ENCODE data around the gene SNAPC2.

SNAPC2 gene, protein sequence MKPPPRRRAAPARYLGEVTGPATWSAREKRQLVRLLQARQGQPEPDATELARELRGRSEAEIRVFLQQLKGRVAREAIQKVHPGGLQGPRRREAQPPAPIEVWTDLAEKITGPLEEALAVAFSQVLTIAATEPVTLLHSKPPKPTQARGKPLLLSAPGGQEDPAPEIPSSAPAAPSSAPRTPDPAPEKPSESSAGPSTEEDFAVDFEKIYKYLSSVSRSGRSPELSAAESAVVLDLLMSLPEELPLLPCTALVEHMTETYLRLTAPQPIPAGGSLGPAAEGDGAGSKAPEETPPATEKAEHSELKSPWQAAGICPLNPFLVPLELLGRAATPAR

DNA sequence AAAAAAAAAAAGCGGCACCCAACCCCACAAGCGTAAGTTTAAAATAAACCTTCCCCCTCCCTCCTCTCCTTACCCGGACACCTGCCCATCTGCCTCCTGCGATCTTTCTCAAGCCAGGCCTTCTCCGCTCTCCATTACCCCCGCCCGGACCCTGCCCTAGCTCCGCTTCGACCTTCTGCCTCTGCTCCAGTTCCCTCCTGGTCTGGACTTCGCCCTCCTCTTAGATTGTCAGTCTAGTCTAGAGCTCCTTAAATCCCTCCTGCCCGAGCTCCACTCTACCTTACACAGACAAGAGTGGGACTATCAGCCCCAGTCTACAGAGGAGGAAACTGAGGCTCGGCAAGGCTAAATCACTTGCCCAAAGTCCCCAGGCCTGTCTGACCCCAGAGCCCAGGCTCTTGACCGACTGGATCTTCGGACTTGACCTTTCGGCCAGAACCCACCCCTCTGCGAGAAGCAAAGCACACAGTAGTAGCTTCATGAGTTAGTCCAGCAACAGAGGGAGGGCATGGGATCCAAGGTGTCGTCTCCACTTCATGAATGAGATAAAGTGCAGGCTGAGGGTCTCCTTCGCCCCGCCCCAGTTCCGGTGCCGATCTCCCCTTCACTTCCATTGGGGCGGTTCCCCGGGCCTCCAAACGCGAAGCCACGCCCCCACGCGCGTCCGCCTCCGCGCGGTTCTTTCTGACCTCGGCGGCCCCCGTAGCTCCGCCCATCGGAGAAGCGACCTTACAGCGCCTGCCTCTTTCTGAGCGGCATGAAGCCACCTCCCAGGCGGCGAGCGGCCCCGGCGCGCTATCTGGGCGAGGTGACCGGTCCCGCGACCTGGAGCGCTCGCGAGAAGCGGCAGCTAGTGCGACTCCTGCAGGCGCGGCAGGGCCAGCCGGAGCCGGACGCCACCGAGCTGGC is at the start of gene SNAPC2:
Gene SNAPC2, plus strand, starts transcription at position 729 of the 909 bp plus-strand sequence. Its CDS starts 29 bp downstream, at position 758.
- peak; percentile 51 for DNase-seq (ENCODE audit: low read depth)

DNA sequence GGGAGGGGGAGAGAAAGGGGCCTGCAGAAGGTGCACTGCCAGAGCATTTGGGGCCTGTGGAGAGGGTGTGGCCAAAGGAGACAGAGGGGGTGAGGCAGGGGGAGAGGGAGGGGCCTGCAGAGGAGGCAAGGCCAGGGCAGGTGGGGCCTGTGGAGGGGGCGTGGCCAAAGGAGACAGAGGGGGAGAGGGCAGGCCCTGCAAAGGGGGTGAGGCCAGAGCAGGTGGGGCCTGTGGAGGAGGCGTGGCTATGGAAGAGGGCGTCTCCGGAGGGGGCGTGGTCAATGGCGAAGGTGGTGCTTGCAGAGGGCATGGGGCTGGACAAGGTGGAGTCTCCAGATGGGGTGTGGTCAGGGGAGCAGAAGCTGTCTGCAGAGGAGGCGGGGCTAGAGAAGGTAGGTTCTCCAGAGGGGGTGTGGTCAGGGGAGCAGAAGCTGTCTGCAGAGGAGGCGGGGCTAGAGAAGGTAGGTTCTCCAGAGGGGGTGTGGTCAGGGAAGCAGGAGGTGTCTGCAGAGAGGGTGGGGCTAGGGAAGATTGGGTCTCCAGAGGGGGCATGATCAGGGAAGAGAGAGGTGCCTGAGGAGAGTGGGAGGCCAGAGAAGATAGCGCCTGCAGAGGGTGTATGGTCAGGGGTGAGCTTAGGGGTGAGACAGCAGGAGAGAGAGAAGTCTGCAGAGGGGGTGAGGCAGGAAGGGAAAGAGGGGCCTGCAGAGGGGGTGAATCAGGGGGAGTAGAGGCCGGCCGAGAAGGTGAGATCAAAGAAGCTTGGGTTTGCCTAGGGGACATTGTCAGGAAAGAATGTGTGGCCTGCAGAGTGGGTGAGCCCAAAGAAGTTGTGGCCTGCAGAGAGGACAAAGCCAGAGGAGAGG is 49.3 kb upstream of the SNAPC2 start:
- DNase-seq (ENCODE audit: low read depth): no peak

DNA sequence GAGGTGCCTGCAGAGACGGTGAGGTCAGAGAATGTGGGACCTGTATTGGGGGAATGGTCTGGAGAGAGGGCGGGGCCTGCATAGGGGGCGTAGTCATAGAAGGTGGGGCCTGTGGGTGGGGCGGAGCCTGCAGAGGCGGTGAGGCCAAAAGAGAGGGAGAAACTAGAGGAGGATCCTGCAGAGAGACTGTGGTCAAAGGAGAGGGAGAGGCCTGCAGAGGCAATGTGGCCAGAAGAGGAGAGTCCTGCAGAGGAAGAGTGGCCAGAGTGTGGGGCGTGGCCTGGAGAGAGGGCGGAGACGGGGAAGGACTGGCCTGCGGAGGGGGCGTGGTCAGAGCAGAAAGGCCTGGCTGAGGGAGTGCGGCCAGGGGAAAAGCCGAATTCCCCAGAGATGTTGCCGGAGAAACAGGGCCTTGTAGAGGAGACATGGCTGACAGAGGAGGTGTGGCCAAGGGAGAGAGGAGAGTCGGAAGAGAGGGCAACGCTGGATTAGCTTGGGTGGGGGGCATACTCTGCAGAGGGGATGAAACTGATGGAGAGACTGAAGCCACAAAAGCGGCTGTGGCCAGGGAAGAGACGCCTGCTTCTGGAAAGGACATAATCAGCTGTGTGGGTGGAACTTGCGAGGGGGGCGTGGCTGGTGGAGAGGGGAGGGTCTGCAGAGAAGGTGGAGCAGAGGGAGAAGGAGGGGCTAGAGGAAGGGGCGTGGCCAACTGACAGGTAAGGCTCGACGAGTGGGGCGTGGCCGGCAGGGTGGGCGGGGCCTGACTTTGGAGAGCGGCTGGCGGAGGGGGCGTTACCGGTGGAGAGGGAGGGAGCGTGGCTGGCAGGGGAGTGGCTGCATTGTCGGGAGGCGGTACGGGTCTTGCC is 48.5 kb upstream of the SNAPC2 start:
- peak; percentile 62 for DNase-seq (ENCODE audit: low read depth)

DNA sequence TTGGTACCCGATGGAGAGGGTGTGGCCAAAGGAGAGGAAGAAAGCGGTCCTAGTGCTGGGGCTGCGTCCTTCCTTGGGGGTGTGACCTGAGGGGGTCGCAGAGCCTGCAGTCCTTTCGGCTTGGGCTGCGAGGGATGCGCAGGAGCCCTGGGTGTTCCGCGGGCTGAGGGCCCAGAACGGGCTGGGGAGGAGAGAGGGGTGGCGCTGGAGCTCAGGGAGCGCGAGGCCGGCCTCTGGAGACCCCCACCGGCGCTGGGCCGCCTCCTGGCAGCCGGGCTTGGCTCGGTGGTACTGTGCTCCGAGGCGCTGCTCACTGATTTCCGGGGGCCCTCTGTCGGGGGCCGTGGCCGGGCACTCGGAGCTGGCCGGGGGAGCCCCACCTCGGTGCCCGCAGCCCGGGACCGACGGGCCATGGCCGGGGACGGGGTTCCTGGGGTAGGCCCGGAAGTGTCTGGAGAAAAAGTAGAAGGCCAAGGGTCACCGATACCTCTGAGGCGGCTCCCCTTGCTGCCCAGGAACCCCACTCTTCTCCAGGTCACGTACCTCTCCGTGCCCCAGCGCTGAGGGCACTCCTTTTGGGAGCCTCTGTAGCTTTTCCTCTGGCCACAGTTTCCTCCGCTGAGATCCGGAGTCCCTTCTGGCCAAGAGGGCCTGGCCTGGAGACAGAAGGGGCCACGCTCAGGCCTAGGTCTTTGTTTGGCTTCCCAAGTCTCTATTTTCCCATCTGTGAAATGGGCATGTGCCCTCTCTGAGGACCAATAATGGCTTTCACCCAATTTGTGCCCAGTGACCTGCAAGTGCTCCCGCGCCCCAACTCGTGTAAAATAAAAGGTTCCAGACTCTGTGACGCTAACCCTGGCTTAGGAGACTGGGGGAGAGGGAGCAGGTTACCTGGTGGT is 47.6 kb upstream of the SNAPC2 start:
- no peak for DNase-seq (ENCODE audit: low read depth)

DNA sequence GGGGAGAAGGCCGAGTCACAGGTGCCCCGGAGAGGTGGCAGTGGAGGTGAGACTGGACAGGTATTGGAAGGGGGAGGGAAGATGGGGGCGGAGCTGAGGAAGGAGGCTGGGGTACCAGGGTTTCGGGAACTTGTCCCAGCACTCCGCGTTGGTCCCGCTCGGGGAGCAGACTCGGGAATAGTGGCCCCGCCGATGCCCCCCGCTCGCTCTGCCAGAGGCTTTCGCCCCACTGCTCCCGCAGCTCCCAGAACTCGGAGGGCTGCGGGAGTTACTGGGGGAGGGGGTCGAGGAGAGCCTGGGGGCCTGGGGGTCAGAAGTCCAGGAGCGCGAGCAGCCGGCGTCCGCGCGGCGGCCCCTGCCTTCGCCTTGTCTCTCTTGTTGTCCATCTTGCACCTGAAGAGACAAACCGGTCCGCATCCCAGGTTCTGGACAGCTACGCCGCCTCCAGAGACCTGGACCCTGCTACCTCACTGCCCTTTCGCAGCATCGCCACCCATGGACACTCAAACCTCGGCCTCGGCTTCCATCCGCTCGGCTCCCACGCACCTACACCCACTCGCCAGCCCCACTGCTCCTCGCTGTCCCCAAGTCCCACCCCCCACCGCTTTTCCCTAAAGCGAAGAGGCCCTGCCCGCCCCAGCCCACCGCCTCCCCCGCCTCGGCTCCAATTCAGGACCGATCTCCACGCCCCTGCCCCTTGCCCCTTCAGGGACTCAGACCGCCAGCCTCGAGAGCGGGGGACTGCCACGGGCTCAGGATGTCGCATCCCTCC is 46.6 kb upstream of the SNAPC2 start:
- DNase-seq (ENCODE audit: low read depth): no peak

DNA sequence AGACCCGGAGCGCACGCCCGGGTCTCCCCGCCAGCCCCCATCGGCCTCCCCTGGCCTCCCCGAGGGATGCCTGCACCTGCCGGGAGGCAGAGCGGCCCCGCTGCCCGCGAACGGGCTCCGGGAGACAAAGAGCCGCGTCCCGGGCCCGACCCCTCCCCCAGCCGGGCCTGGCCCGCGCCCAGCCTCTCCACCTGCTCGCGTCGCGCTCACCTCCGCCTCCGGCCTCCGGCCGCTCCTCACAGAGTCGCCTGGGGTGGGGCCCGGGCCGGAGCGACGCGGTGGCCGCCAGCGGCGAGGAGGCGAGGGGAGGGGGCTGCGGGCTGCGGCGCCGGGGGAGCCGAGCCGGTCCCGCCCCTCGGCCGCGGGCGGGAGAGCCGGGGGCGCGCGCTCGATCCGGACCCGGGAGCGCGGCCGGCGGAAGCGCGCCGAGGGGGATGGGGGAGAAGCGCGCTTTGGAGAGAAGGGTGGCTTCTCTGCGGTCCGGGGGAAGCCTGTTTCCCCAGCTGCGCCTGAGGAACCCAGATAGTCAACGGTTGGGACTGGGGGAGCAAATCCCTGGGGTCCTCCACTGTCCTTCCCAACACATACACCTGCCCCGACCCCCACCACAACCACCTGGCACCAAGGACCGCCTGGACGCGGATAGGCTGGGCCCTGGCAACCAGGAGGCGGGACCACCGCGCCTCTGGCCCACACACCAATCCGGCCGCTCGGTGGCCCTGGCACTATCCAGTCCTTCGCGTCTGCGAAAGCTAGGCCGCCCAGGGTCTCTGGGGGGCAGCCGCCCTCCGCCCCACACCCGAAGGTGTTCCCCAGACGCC is 45.9 kb upstream of the SNAPC2 start, which contains the start of gene PRR36:
Gene PRR36, minus strand, starts transcription at position 315 of the 821 bp plus-strand sequence. CDS start 701 bp downstream, outside the sequence.
- DNase-seq (ENCODE audit: low read depth): no peak

DNA sequence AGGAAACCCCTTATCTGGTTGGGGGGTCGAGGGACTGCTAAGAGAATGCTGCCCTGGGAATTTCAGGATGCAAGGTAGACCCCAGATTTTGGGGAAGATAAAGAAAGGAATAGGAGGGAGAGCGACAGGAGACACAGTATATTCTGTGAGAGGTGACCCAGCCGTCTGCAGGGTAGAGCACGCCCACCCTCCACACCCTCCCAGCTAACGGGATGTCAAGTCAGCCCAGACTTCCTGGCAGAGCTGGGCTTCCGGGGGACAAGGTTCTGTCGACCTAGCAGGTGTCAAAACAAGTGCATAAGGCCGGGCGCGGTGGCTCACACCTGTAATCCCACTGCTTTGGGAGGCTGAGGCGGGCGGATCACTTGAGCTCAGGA is 45.3 kb upstream of the SNAPC2 start:
- DNase-seq (ENCODE audit: low read depth): no peak

DNA sequence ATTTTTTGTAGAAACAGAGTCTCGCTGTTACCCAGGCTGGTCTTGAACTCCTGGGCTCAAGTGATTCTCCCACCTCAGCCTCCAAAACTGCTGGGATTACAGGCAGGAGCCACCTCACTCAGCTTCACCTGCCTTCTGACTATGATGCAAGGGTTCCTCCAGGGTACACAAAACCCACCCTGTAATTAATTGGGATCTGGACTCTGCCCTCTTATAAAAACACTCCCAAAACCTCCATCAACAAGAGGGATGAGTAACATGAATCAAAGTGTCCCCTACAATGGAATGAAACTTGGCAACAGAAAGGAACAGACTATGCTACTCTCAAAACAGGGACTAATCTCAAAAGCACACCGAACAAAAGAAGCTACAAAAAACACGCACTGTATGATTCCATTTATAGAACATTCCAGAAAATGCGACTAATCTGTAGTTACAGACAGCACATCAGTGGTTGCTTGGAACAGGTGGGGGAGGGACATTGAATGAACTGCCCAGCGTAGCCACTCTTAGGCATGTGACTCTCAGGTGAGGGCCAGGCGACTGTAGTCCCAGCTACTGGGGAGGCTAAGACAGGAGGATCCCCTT is 42.8 kb upstream of the SNAPC2 start:
- no peak for DNase-seq (ENCODE audit: low read depth)

DNA sequence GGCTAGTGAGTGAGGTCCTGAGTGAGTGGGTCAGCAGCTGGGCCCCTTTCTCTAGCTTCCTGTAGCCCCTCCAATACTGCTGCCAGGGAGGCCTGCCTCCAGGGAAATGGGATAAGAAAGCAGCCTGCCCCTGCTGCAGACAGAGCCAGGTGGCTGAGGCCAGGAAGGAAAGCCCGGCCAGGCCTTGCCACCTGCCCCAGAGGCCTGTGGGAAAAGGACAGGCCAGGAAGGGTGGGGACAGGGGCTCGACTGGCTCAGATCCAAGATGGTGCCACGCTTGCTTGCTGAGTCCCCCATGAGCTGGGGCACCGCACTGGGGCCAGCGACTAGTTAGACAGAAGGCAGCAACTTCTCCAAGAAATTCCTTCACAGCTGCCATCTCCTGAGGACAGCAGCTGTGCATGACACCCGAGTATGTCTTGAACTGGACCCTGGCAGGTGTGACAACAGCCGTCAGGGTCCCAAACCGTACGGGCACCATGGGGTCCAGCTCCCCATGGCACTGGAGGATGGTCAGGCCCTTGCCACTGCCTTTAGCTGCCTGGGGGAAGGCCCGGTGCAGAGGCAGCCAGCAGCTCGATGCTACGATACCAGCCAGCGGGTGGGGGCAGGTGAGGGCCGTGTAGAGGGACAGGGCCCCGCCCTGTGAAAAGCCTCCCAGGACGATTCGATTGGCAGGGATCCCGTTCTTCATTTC is 40.9 kb upstream of the SNAPC2 start:
- DNase-seq (ENCODE audit: low read depth): no peak

DNA sequence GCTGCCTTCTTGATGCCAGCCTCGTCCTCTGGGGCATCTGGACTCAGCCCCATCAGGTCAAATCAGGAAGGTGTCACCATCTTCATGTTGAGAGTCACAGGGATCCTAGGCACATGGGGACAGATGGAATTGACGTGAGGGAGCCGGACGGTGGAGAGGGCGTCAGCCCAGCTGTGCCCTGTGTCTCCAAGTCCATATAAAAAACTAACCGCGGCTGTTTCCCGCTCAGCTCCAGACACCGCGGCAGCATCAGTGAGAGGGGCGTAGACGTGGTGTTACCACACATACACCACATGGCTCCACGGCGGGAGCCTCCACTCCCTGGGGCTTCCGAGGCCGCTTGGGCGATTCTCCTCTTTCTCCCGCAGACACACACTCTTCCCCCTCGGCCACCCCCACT is 40.3 kb upstream of the SNAPC2 start:
- DNase-seq (ENCODE audit: low read depth): no peak

DNA sequence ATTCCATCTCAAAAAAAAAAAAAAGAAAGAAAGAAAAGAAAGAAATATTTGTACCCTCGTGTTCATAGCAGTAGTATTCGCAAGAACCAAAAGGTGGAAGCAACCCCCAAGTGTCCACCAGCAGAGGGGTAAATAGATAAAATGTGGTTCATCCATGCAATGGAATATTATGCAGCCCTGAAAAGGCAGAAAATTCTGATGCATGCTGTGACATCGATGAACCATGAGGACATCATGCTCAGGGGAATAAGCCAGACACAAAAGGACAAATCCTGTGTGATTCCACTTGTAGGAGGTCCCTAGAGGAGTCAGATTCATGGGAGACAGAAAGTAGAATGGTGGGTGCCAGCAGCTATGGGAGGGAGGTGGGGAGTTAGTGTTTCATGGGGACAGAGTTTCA is 38.2 kb upstream of the SNAPC2 start:
- DNase-seq (ENCODE audit: low read depth): no peak

DNA sequence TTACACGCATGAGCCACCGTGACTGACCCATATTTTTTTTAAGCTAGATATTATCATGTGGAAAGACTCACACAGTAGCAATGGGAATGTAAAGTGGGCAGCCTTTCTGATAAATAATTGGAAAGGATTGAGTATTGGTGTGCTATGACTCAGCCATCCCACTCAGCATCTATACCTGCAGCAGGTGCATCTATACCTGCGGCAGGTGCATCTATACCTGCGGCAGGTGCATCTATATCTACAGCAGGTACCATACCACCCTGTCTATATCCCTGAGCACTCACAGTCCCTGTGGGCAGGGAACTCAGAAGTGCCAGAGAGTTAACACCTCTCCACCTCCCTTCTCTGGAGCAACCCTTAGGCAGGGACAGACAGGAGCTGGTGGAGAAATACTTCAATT is 37.0 kb upstream of the SNAPC2 start:
- no peak for DNase-seq (ENCODE audit: low read depth)

DNA sequence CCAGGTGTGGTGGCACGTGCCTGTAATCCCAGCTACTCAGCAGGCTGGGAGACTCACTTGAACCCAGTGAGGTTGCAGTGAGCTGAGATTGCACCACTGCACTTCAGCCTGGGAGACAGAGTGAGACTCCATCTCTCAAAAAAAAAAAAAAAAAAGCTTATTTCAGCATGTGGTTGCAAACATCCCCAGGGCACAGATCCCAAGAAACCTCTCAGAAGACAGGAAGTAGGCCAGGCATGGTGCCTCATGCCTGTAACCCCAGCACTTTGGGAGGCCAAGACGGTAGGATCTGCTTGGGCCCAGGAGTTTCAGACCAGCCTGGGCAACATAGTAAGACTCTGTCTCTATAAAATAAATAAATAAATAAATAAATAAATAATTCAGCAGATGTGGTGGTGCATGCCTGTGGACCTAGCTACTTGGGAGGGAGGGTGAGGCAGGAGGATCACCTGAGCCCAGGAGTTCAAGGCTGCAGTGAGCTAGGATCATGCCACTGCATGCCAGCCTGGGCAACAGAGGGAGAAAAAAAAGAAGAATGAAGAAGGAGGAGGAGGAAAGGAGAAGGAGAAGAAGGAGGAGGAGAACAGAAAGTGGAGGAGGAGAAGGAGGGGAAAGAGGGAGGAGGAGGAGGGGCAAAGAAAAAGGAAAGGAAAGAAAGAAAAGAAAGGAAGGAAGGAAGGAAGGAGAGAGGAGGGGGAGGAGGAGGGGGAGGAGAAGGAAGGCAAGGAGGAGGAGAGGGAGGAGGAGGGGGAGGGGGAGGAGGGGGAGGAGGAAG is 36.2 kb upstream of the SNAPC2 start:
- peak; percentile 33 for DNase-seq (ENCODE audit: low read depth)

DNA sequence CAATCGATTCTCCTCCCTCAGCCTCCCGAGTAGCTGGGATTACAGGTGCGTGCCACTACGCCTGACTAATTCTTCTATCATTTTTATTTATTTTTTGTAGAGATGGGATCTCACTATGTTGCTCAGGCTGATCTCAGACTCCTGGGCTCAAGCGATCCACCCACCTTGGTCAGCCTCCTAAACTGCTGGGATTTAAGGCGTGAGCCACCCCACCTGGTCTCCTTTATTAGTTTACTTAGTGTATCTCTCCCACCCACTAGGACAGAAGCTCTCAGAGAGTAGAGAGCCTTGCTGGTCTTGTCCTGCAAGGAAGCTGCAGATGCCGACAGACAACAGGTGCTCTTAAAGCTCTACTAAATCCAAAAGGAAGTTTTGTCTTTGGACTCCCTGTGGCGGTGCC is 34.3 kb upstream of the SNAPC2 start:
- no peak for DNase-seq (ENCODE audit: low read depth)

DNA sequence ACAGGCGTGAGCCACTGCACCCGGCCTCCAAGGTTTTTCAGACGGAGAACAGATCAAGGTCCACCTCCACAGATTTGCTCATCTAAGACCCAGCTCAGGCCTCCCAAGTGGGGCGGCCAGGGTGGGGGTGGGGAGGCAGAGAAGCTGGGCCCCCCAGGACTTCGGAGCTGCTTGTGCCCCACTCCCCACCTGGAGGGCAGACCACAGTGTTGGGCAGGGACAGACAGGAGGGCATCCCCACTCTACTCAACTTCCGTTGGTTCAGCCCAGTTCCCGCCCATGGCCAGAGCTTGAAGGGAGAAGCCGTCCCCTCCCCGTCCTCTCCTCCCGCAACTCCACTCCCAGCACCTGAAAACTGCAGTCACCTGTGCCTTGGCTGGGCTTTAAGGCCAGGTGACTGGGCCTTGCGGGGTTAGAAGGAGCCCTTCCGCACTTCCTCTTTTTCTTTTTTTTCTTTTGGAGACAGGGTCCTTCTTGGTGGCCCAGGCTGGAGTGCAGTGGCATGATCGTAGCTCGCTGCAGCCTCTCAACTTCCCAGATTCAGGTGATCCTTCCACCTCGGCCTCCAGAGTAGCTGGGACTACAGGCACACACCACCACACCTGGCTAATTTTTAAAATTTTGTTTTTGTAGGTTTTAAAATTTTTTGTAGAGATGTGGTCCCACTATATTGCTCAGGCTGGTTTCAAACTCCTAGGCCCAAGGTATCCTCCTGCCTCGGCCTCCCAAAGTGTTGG is 32.6 kb upstream of the SNAPC2 start:
- DNase-seq (ENCODE audit: low read depth): no peak
